Measurements from ENCODE around the gene RNF223. TPM values are rescaled to one million over a fixed set of nuclear protein-coding genes. Genes with fewer than 3 reads are reported as not detected.

Gene RNF223
- total and polyA plus RNA-seq, 12 donors: not detected

DNA sequence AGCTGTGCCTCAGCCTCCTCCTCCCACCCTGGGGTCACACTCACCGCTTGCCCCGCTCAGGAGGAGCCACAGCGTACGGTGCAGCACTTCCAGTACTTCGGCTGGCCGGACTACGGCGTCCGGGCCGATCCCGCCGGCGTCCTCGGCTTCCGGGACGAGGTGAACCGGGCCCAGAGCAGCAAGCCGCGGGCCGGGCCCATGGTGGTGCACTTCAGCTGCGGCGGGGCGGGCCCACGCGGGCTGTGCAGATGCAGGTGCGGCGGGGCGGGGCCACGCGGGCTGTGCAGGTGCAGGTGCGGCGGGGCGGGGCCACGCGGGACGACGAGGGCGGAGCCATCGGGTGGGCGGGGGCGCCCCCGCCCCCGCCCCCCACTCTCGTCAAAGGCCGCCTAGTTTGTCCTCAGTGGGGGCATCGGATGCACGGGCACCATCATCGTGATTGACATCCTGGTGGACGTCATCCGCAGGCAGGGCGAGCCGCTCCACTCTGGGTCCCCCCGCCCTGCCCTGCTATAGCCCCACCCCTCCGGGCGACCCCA, 5.5 kb downstream of the RNF223 start:
- Histone ChIP-seq H3K4me3 (peak overlapping the region in 9 of 10 donors; percentile 35 to 57 (median 47)), H3K9me3 (no peaks in the 10 kb centered on the region), H3K4me1 (peaks cover 7 to 29% (median 21%) of the 10 kb centered on the region in 9 donors), H3K27me3 (peaks cover 26 to 76% (median 67%) of the 10 kb centered on the region in 7 donors), H3K36me3 (no peaks in the 10 kb centered on the region), H3K27ac (no peak overlapping the region)
- DNase-seq (no peak), ATAC-seq (no peak)
- intact Hi-C loops (cut with DNase I): loop anchor here in 4 of 10 donors (5.0 to 10.0 kb wide), 4 partner anchors 36 to 191 kb away; partner anchors contain the start of genes ISG15 (in 1 of the 4) and PERM1 (in 1 of the 4)
- WGBS, 2 donors: 2% methylated on average over 50 to 55 of the region's 55 CpGs
- TF ChIP-seq, protein P1, sequence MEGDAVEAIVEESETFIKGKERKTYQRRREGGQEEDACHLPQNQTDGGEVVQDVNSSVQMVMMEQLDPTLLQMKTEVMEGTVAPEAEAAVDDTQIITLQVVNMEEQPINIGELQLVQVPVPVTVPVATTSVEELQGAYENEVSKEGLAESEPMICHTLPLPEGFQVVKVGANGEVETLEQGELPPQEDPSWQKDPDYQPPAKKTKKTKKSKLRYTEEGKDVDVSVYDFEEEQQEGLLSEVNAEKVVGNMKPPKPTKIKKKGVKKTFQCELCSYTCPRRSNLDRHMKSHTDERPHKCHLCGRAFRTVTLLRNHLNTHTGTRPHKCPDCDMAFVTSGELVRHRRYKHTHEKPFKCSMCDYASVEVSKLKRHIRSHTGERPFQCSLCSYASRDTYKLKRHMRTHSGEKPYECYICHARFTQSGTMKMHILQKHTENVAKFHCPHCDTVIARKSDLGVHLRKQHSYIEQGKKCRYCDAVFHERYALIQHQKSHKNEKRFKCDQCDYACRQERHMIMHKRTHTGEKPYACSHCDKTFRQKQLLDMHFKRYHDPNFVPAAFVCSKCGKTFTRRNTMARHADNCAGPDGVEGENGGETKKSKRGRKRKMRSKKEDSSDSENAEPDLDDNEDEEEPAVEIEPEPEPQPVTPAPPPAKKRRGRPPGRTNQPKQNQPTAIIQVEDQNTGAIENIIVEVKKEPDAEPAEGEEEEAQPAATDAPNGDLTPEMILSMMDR (IDR thresholded peaks at IDR 0.05): no peak

DNA sequence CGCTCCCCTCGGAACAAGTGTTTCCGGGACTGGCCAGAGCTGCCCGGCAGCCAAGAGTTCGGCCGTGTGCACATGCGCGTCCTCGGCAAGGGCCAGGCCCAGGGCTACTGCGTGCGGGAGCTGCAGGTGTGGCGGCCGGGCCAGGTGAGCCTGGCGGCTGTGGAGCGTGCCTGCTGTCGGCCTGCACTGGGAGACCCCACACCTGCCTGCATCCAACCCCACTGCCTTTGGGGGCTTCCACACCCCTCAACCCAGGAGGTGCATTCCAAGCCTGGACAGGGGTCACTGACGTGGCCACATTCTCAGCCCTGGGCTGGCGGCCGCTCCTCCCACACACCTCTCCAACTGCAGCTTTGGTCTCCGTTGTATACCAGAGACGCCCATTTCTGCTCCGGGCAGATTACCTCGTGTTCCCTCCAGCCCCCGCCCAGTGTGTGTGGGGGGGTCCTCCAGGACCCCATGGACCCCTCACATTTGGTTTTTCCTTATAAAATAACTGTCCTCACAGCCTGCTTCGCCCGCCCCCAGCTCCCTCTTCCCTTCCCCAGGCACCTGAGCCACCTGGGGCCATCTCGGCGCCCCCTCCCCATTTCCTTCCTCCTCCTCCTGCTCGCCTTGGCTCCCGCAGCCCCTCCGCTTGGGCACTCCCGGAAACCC, 6.1 kb downstream of the RNF223 start:
- H3K4me3 ChIP-seq: peak overlapping the region in 5 of 10 donors; percentile 44 to 57 (median 48)
- H3K27me3 ChIP-seq: peaks cover 26 to 76% (median 67%) of the 10 kb centered on the region in 7 donors
- ATAC-seq: no peak

DNA sequence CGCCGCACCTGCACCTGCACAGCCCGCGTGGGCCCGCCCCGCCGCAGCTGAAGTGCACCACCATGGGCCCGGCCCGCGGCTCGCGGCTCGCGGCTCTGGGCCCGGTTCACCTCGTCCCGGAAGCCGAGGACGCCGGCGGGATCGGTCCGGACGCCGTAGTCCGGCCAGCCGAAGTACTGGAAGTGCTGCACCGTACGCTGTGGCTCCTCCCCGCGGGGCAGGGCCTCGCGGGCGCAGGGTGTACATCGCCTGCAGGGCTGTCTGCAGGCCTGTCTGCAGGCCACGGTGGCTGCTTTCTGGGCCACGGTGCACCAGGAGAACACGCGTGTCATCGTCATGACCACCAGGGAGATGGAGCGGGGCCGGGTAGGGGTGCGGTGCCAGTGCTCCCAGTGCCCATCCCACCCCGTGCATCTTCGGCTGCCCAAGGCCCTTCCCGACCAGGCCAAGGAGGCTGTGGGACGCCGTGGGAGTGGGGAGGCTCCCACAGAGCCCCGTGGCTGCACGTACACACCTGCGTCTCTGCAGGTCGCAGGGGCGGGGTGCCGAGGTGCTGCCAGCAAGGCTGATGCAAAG, 6.7 kb downstream of the RNF223 start:
- 82 to 85% methylated on average over 52 to 54 of the region's 54 CpGs for WGBS, 2 donors
- Histone ChIP-seq H3K4me3 (no peak overlapping the region), H3K27ac (no peak overlapping the region), H3K4me1 (peaks cover 7 to 34% (median 26%) of the 10 kb centered on the region in 9 donors), H3K27me3 (peaks cover 26 to 80% (median 70%) of the 10 kb centered on the region in 7 donors), H3K9me3 (no peaks in the 10 kb centered on the region), H3K36me3 (no peaks in the 10 kb centered on the region)
- TF ChIP-seq, protein P1 (IDR thresholded peaks at IDR 0.05): no peak
- intact Hi-C loops (cut with DNase I): loop anchor here in 4 of 10 donors (5.0 to 10.0 kb wide), 4 partner anchors 35 to 190 kb away; partner anchors contain the start of genes ISG15 (in 1 of the 4) and PERM1 (in 1 of the 4)
- DNase-seq (no peak), ATAC-seq (no peak)

More for the DNA sequence above, 6.1 kb downstream of the RNF223 start:
- H3K36me3 ChIP-seq: no peaks in the 10 kb centered on the region
- TF ChIP-seq, protein P1 (IDR thresholded peaks at IDR 0.05): no peak
- WGBS, 2 donors: 49 to 52% methylated on average over 32 of the region's 32 CpGs
- intact Hi-C loops (cut with DNase I): loop anchor here in 4 of 10 donors (5.0 to 10.0 kb wide), 4 partner anchors 36 to 191 kb away; partner anchors contain the start of genes ISG15 (in 1 of the 4) and PERM1 (in 1 of the 4)
- no peaks in the 10 kb centered on the region for H3K9me3 ChIP-seq
- no peak overlapping the region for H3K27ac ChIP-seq
- H3K4me1 ChIP-seq: peaks cover 7 to 30% (median 21%) of the 10 kb centered on the region in 9 donors
- DNase-seq: no peak

Data from heart right ventricle (tissue), 16 donors.